ENCODE results near the gene CDC45.

DNA sequence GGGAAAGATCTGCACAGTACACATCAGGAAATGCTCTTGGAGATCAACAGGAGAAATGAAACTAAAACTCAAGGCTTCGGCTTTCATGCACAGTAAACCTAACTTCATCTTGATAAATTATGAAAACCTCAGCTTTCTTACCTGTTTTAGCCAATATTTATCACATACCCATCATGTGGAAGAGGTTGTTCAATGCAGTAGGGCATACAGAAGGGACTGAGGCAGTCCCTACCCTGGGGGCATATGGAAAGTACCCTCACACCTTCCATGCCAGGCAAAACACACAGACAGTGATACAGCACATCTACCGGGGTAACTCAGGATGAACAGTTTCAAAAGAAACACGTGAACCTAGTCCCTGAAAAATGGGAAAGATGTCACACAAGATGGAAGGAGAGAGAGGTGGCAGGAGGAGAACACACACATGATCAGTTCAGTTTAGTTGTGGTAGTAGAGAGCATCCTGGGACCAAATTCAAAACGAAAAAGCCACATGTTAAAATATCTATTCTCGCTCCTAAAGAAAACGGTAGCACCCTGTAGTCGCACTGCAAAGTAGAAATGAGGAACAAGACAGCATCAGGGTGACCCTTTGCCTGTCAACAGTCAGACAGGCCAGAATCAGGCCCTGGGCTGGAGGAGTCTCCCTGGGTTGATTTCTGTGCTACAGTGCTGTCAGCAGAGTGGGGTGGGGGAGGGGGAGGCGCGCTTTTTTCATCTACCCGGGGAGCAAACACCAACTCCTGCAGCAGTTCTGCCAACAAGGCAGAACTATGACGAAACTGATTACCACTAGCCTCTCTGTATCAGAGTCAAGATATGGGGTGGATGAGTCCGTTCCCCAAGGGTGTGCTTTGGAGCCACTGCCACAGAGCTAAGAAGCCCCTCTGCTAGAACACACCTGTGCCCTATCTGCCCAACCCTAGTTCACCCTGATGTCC, 49.5 kb upstream of the CDC45 start:
- TF ChIP-seq, protein P1, sequence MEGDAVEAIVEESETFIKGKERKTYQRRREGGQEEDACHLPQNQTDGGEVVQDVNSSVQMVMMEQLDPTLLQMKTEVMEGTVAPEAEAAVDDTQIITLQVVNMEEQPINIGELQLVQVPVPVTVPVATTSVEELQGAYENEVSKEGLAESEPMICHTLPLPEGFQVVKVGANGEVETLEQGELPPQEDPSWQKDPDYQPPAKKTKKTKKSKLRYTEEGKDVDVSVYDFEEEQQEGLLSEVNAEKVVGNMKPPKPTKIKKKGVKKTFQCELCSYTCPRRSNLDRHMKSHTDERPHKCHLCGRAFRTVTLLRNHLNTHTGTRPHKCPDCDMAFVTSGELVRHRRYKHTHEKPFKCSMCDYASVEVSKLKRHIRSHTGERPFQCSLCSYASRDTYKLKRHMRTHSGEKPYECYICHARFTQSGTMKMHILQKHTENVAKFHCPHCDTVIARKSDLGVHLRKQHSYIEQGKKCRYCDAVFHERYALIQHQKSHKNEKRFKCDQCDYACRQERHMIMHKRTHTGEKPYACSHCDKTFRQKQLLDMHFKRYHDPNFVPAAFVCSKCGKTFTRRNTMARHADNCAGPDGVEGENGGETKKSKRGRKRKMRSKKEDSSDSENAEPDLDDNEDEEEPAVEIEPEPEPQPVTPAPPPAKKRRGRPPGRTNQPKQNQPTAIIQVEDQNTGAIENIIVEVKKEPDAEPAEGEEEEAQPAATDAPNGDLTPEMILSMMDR (IDR thresholded peaks at IDR 0.05 in 4 of 5, conservative IDR thresholded peaks at IDR 0.05 in 1 of 5): no peak
- peak; percentile 26 to 48 for TF ChIP-seq POLR2A (IDR thresholded peaks at IDR 0.05)
